CD14-positive monocyte (primary cell): ENCODE data around the gene C4B. TPM values are rescaled to one million over a fixed set of nuclear protein-coding genes. Genes with fewer than 3 reads are reported as not detected.

Experiments used
- DNase-seq, 3 donors: peaks; one replicate each; pipeline ENCODE4 v3.0.0-alpha.2; 2011 to 2022
- H2AFZ ChIP-seq: 2 replicates; pipeline ENCODE4 v1.6.0; 2012; ENCODE audit warnings: mild to moderate bottlenecking, low read depth, low read length, inconsistent platforms; ENCODE audit not compliant: insufficient read depth, poor library complexity, severe bottlenecking
- H3K27ac ChIP-seq, 2 donors: 1 replicate in 1 of 2; 2 replicates in 1 of 2; pipeline ENCODE4 v1.5.1; 2012 to 2013; ENCODE audit warnings: low read length in 2 of 2, control low read depth in 1 of 2, inconsistent platforms in 1 of 2, low read depth in 1 of 2, mild to moderate bottlenecking in 1 of 2
- H3K27me3 ChIP-seq, 2 donors: one replicate each; pipeline versions ENCODE4 v1.6.0 to v1.6.1; 2011 to 2013; ENCODE audit warnings: low read length in 2 of 2; ENCODE audit not compliant: control insufficient read depth in 2 of 2, insufficient read depth in 2 of 2
- H3K36me3 ChIP-seq, 2 donors: replicated peaks in 1 of 2; 1 replicate in 1 of 2; 2 replicates in 1 of 2; pipeline versions ENCODE4 v1.5.1 to v1.6.1; 2012 to 2013; ENCODE audit warnings: low read length in 2 of 2, control low read depth in 1 of 2, inconsistent platforms in 1 of 2, mild to moderate bottlenecking in 1 of 2; ENCODE audit not compliant: insufficient read depth in 2 of 2, control insufficient read depth in 1 of 2
- H3K4me1 ChIP-seq, 2 donors: 1 replicate in 1 of 2; 2 replicates in 1 of 2; pipeline versions ENCODE4 v1.5.1 to v1.6.1; 2012 to 2013; ENCODE audit warnings: low read length in 2 of 2, control low read depth in 1 of 2, inconsistent platforms in 1 of 2, mild to moderate bottlenecking in 1 of 2, moderate library complexity in 1 of 2; ENCODE audit not compliant: insufficient read depth in 2 of 2, control insufficient read depth in 1 of 2
- H3K4me2 ChIP-seq: replicated peaks from 2 replicates; pipeline ENCODE3; 2012; ENCODE audit warnings: low read length, moderate library complexity, mild to moderate bottlenecking; ENCODE audit not compliant: poor library complexity, severe bottlenecking; ENCODE audit errors: extremely low read depth
- H3K4me3 ChIP-seq, 3 experiments: fragments of 200-600 bp in 1 of 3; sonication (generic) in 1 of 3; replicated peaks in 1 of 3; 1 replicate in 2 of 3; 2 replicates in 1 of 3; pipeline ENCODE4 v1.5.1; 2011 to 2013; ENCODE audit warnings: low read length in 3 of 3, mild to moderate bottlenecking in 3 of 3, control low read depth in 2 of 3, low read depth in 2 of 3, inconsistent platforms in 1 of 3, moderate library complexity in 1 of 3
- H3K79me2 ChIP-seq: 2 replicates; pipeline ENCODE4 v1.6.0; 2012; ENCODE audit warnings: mild to moderate bottlenecking, control low read depth, inconsistent platforms, low read length, moderate library complexity; ENCODE audit not compliant: insufficient read depth
- H3K9ac ChIP-seq: 2 replicates; pipeline ENCODE4 v1.6.0; 2017; ENCODE audit warnings: low read length, mild to moderate bottlenecking; ENCODE audit not compliant: insufficient read depth, poor library complexity, severe bottlenecking
- H3K9me3 ChIP-seq, 2 donors: replicated peaks in 1 of 2; 1 replicate in 1 of 2; 2 replicates in 1 of 2; pipeline versions ENCODE4 v1.5.1 to v1.6.1; 2012 to 2013; ENCODE audit warnings: low read length in 2 of 2, control low read depth in 1 of 2; ENCODE audit not compliant: control insufficient read depth in 1 of 2, insufficient read depth in 1 of 2
- H4K20me1 ChIP-seq: 2 replicates; pipeline ENCODE4 v1.6.0; 2012; ENCODE audit warnings: mild to moderate bottlenecking, low read length, control low read depth, moderate library complexity; ENCODE audit not compliant: insufficient read depth
- H3K27ac Mint-ChIP-seq, 7 donors: one replicate each; pipeline ENCODE4 v1.8.0; 2020; ENCODE audit warnings: mild to moderate bottlenecking in 7 of 7, mixed read lengths in 7 of 7, moderate library complexity in 6 of 7, inconsistent platforms in 2 of 7
- H3K27me3 Mint-ChIP-seq, 3 donors: one replicate each; pipeline ENCODE4 v1.8.0; 2021 to 2022; ENCODE audit warnings: low read depth in 3 of 3, mild to moderate bottlenecking in 3 of 3, mixed read lengths in 3 of 3, moderate library complexity in 3 of 3, inconsistent platforms in 1 of 3
- H3K36me3 Mint-ChIP-seq, 2 donors: one replicate each; pipeline ENCODE4 v1.8.0; 2020; ENCODE audit warnings: mixed read lengths in 2 of 2, inconsistent platforms in 1 of 2, mild to moderate bottlenecking in 1 of 2
- H3K4me1 Mint-ChIP-seq: one replicate; pipeline ENCODE4 v1.8.0; 2020; ENCODE audit warnings: mild to moderate bottlenecking, mixed read lengths
- H3K4me3 Mint-ChIP-seq, 2 donors: one replicate each; pipeline ENCODE4 v1.8.0; 2020; ENCODE audit warnings: mild to moderate bottlenecking in 2 of 2, mixed read lengths in 2 of 2, moderate library complexity in 1 of 2
- H3K9me3 Mint-ChIP-seq, 7 donors: one replicate each; pipeline ENCODE4 v1.8.0; 2020 to 2022; ENCODE audit warnings: mixed read lengths in 7 of 7, mild to moderate bottlenecking in 6 of 7, moderate library complexity in 6 of 7, inconsistent platforms in 2 of 7
- CTCF ChIP-seq: fragments of 200-600 bp; IDR thresholded peaks from one replicate; pipeline ENCODE4 v1.8.0; 2022; ENCODE audit warnings: antibody characterized with exemption, mild to moderate bottlenecking
- WGBS: methylation state at CpG from one replicate; pipeline ENCODE4 v1.1.5; 2013; ENCODE audit warnings: missing lambda C conversion rate; ENCODE audit not compliant: insufficient coverage; 5-methylcytosine and 5-hydroxymethylcytosine counted together
- intact Hi-C, 2 donors: fragments of 100-400 bp; cut with micrococcal nuclease; formaldehyde crosslinking; loops; one replicate each; pipeline versions ENCODE4 v1.15.0 to v1.15.1; 2023
- polyA plus RNA-seq, 3 donors: library from polyadenylated mRNA; depleted of rRNA in 1 of 3; unstranded in 2 of 3; stranded (reverse) in 1 of 3; fragments of 300-500 nt in 2 of 3; fragments of >200 nt in 1 of 3; fragmentation: Illumina TruSeq in 2 of 3; gene quantifications; 1 replicate in 2 of 3; 2 replicates in 1 of 3; pipeline ENCODE4 v1.2.3, GENCODE V29; 2012 to 2021

Gene C4B
- polyA plus RNA-seq, 3 donors = 0.18 to 11.6 TPM; not detected in 1

- 93% methylated on average over 4 of the region's 14 CpGs for WGBS
- no peak overlapping the region for H3K4me2 ChIP-seq
- no peaks in the 10 kb centered on the region for H3K36me3 ChIP-seq
- no peaks in the 10 kb centered on the region for H3K79me2 ChIP-seq
- no peak overlapping the region for H3K4me3 ChIP-seq
- no peaks in the 10 kb centered on the region for H3K36me3 Mint-ChIP-seq
- H3K27me3 ChIP-seq = no peaks in the 10 kb centered on the region
- no peak for DNase-seq
- H3K4me1 Mint-ChIP-seq = no peaks in the 10 kb centered on the region
- H3K9ac ChIP-seq = no peak overlapping the region
- no peaks in the 10 kb centered on the region for H4K20me1 ChIP-seq
- no peak for TF ChIP-seq CTCF
- no peaks in the 10 kb centered on the region for H3K9me3 ChIP-seq
- H3K4me1 ChIP-seq = no peaks in the 10 kb centered on the region
- H3K27ac Mint-ChIP-seq = no peak overlapping the region
- intact Hi-C loops = no loop called here
- no peaks in the 10 kb centered on the region for H3K9me3 Mint-ChIP-seq
- H2AFZ ChIP-seq = no peak overlapping the region
- peaks cover 4 to 8% (median 4%) of the 10 kb centered on the region in 3 donors for H3K27me3 Mint-ChIP-seq
- H3K27ac ChIP-seq = no peak overlapping the region
- H3K4me3 Mint-ChIP-seq = no peak overlapping the region
These were observed 54.3 kb downstream of the C4B start for GRCh38 chr6:32068867-32069266.

GRCh38 chr6:32069460-32069859 is 54.9 kb downstream of the C4B start:
- H3K36me3 ChIP-seq = no peaks in the 10 kb centered on the region
- H3K9me3 ChIP-seq = no peaks in the 10 kb centered on the region
- no peak overlapping the region for H3K4me3 Mint-ChIP-seq
- no peaks in the 10 kb centered on the region for H3K27me3 ChIP-seq
- no peaks in the 10 kb centered on the region for H4K20me1 ChIP-seq
- no peaks in the 10 kb centered on the region for H3K4me1 ChIP-seq
- intact Hi-C loops = no loop called here
- H2AFZ ChIP-seq = no peak overlapping the region
- no peak overlapping the region for H3K9ac ChIP-seq
- H3K27ac ChIP-seq = no peak overlapping the region
- no peaks in the 10 kb centered on the region for H3K9me3 Mint-ChIP-seq
- H3K27ac Mint-ChIP-seq = no peak overlapping the region
- no peak overlapping the region for H3K4me3 ChIP-seq
- H3K27me3 Mint-ChIP-seq = peaks cover 4 to 6% (median 5%) of the 10 kb centered on the region in 3 donors
- no peaks in the 10 kb centered on the region for H3K36me3 Mint-ChIP-seq
- no peak for DNase-seq
- TF ChIP-seq CTCF = no peak
- no peaks in the 10 kb centered on the region for H3K4me1 Mint-ChIP-seq
- H3K79me2 ChIP-seq = no peaks in the 10 kb centered on the region
- no peak overlapping the region for H3K4me2 ChIP-seq
- 98% methylated on average over 16 of the region's 17 CpGs for WGBS
